Mesenchymal stem cell (in vitro differentiated cells and primary cell): ENCODE results near the gene ARHGEF7.
A peak's percentile ranks its signal among the peaks of the same experiment; 100 is the strongest.

ENCODE experiments used
- DNase-seq: peaks from one replicate; pipeline ENCODE4 v3.0.0-alpha.2; 2013
- H2AFZ ChIP-seq: one replicate; pipeline ENCODE4 v1.6.1; 2013; ENCODE audit warnings: low read depth, mild to moderate bottlenecking, control low read depth, inconsistent platforms, low read length, moderate library complexity
- H2AK5ac ChIP-seq: 2 replicates; pipeline ENCODE4 v1.6.1; 2013; ENCODE audit warnings: low read length, moderate library complexity, mild to moderate bottlenecking, inconsistent platforms; ENCODE audit not compliant: severe bottlenecking
- H2BK120ac ChIP-seq: one replicate; pipeline ENCODE4 v1.6.1; 2013; ENCODE audit warnings: low read depth, mild to moderate bottlenecking, inconsistent platforms, low read length, moderate library complexity
- H2BK12ac ChIP-seq, 2 experiments: one replicate each; pipeline ENCODE4 v1.6.1; 2013; ENCODE audit warnings: inconsistent platforms in 2 of 2, low read length in 2 of 2, mild to moderate bottlenecking in 2 of 2, moderate library complexity in 2 of 2, control low read depth in 1 of 2
- H2BK15ac ChIP-seq: one replicate; pipeline ENCODE4 v1.6.1; 2013; ENCODE audit warnings: mild to moderate bottlenecking, low read depth, inconsistent platforms; ENCODE audit not compliant: poor library complexity, severe bottlenecking
- H2BK5ac ChIP-seq: 2 replicates; pipeline ENCODE4 v1.6.1; 2013; ENCODE audit warnings: low read depth, mild to moderate bottlenecking, low read length, control low read depth, inconsistent platforms; ENCODE audit not compliant: poor library complexity, severe bottlenecking
- H3K14ac ChIP-seq, 2 experiments: one replicate each; pipeline ENCODE4 v1.6.1; 2013; ENCODE audit warnings: inconsistent platforms in 2 of 2, low read length in 2 of 2, control low read depth in 1 of 2, mild to moderate bottlenecking in 1 of 2, moderate library complexity in 1 of 2
- H3K18ac ChIP-seq, 2 experiments: one replicate each; pipeline ENCODE4 v1.6.1; 2013; ENCODE audit warnings: inconsistent platforms in 2 of 2, low read length in 2 of 2, control low read depth in 1 of 2, low read depth in 1 of 2, mild to moderate bottlenecking in 1 of 2
- H3K23ac ChIP-seq, 2 experiments: one replicate each; pipeline ENCODE4 v1.6.1; 2013; ENCODE audit warnings: inconsistent platforms in 2 of 2, low read length in 2 of 2, mild to moderate bottlenecking in 2 of 2, moderate library complexity in 2 of 2, control low read depth in 1 of 2
- H3K27ac ChIP-seq: 2 replicates; pipeline ENCODE4 v1.5.1; 2013; ENCODE audit warnings: mild to moderate bottlenecking, moderate library complexity, low read length, control low read depth, inconsistent platforms; ENCODE audit not compliant: poor library complexity, severe bottlenecking
- H3K27me3 ChIP-seq, 2 experiments: 2 replicates each; pipeline versions ENCODE4 v1.6.1 to v1.7.0; 2013; ENCODE audit warnings: low read length in 2 of 2, mild to moderate bottlenecking in 2 of 2, moderate library complexity in 2 of 2, control low read depth in 1 of 2, inconsistent platforms in 1 of 2; ENCODE audit not compliant: control insufficient read depth in 1 of 2, insufficient read depth in 1 of 2
- H3K36me3 ChIP-seq, 2 experiments: 2 replicates each; pipeline versions ENCODE4 v1.6.1 to v1.7.0; 2013; ENCODE audit warnings: low read length in 2 of 2, control low read depth in 1 of 2, inconsistent platforms in 1 of 2, low read depth in 1 of 2, mild to moderate bottlenecking in 1 of 2; ENCODE audit not compliant: insufficient read depth in 2 of 2, control insufficient read depth in 1 of 2
- H3K4ac ChIP-seq, 2 experiments: one replicate each; pipeline ENCODE4 v1.6.1; 2013; ENCODE audit warnings: inconsistent platforms in 2 of 2, low read length in 2 of 2, mild to moderate bottlenecking in 2 of 2, moderate library complexity in 2 of 2, control low read depth in 1 of 2, low read depth in 1 of 2
- H3K4me1 ChIP-seq: 2 replicates; pipeline ENCODE4 v1.6.1; 2013; ENCODE audit warnings: low read depth, low read length, control low read depth; ENCODE audit not compliant: control insufficient read depth, insufficient read depth
- H3K4me2 ChIP-seq: 2 replicates; pipeline ENCODE4 v1.6.1; 2013; ENCODE audit warnings: low read length, mild to moderate bottlenecking, inconsistent platforms; ENCODE audit not compliant: poor library complexity, severe bottlenecking
- H3K4me3 ChIP-seq, 2 experiments: 2 replicates each; pipeline versions ENCODE4 v1.5.1 to v1.7.0; 2013; ENCODE audit warnings: low read length in 2 of 2, mild to moderate bottlenecking in 2 of 2, control low read depth in 1 of 2, low read depth in 1 of 2; ENCODE audit not compliant: insufficient read depth in 1 of 2
- H3K79me1 ChIP-seq: replicated peaks from 2 replicates; pipeline ENCODE4 v1.6.1; 2013; ENCODE audit warnings: mild to moderate bottlenecking, control low read depth, low read length, inconsistent platforms; ENCODE audit not compliant: poor library complexity, severe bottlenecking
- H3K9ac ChIP-seq: 2 replicates; pipeline ENCODE4 v1.7.0; 2013; ENCODE audit warnings: mild to moderate bottlenecking, low read length, moderate library complexity
- H3K9me3 ChIP-seq: 2 replicates; pipeline ENCODE4 v1.7.0; 2013; ENCODE audit warnings: mild to moderate bottlenecking, low read length; ENCODE audit not compliant: control insufficient read depth
- H4K8ac ChIP-seq: one replicate; pipeline ENCODE4 v1.6.1; 2013; ENCODE audit warnings: inconsistent platforms, mild to moderate bottlenecking, low read length, moderate library complexity
- H4K91ac ChIP-seq: one replicate; pipeline ENCODE4 v1.6.1; 2013; ENCODE audit warnings: mild to moderate bottlenecking, low read length, inconsistent platforms
- WGBS: methylation state at CpG from one replicate; pipeline ENCODE4 v1.1.7; 2013; ENCODE audit warnings: mixed read lengths; 5-methylcytosine and 5-hydroxymethylcytosine counted together

The ARHGEF7 gene

DNA sequence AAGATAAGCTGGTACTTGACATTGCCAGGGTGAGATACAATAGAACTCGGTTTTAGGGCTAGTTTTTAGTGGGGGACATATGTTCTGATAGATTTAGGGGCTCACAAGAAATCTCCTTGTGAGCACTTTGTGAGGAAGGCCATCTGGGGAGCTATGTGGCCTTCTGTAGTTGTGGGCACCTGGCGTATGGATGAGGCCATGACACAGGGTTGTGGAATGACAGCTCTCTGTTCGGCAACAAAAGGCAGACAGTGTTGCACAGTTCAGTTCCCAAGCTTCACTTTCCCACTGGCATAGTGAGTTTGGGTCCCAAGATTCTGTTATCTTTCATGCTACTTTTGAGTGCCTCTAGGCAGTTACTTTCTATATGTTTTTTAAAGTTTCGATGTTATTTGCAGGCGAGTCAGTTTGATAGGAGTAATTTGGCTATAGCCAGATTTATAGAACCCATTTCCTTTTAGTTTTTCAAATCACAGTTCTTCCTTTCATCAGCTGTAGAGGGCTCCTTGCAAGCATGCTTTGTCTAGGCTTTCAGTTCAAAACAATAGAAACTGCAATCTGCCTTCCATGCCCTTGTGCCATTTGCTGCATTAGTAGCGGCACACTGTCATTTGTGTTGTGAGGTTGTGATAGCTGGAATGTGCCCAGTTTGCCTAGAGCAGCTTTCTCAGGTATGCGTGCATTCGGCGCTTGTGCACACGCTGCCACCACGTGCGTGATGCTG lies 134.7 kb downstream of the ARHGEF7 start:
- WGBS = 97% methylated on average over 10 of the region's 12 CpGs
- Histone ChIP-seq H3K27ac (no peak overlapping the region), H3K4ac (no peak overlapping the region), H3K27me3 (no peaks in the 10 kb centered on the region), H3K23ac (no peak overlapping the region), H3K79me1 (peaks cover 51% of the 10 kb centered on the region), H2BK5ac (no peak overlapping the region), H2BK120ac (no peak overlapping the region), H3K4me3 (no peak overlapping the region), H3K9ac (no peak overlapping the region), H4K91ac (no peak overlapping the region), H2BK15ac (no peak overlapping the region), H3K4me2 (no peak overlapping the region), H2BK12ac (no peak overlapping the region), H2AK5ac (no peak overlapping the region), H2AFZ (no peak overlapping the region), H3K36me3 (peaks cover 31 to 54% of the 10 kb centered on the region in 2 experiments), H4K8ac (no peak overlapping the region), H3K9me3 (no peaks in the 10 kb centered on the region), H3K14ac (peak overlapping the region in 1 of 2 experiments; percentile 20), H3K4me1 (peaks cover 6% of the 10 kb centered on the region), H3K18ac (no peak overlapping the region)
- no peak for DNase-seq

- Histone ChIP-seq H3K18ac (no peak overlapping the region), H2AFZ (no peak overlapping the region), H3K4me2 (no peak overlapping the region), H4K91ac (no peak overlapping the region), H3K4me1 (peaks cover 6% of the 10 kb centered on the region), H3K23ac (no peak overlapping the region), H3K36me3 (peaks cover 36 to 45% of the 10 kb centered on the region in 2 experiments), H3K9me3 (no peaks in the 10 kb centered on the region), H4K8ac (no peak overlapping the region), H3K14ac (no peak overlapping the region), H2BK5ac (no peak overlapping the region), H3K4ac (no peak overlapping the region), H3K27me3 (no peaks in the 10 kb centered on the region), H3K79me1 (peaks cover 57% of the 10 kb centered on the region), H3K4me3 (no peak overlapping the region), H2BK12ac (no peak overlapping the region), H3K27ac (no peak overlapping the region), H2BK120ac (no peak overlapping the region), H2BK15ac (no peak overlapping the region), H3K9ac (no peak overlapping the region), H2AK5ac (no peak overlapping the region)
- WGBS = 96% methylated on average over 4 of the region's 4 CpGs
- no peak for DNase-seq
Observed at GRCh38 chr13:111251646-111252445, 136.7 kb downstream of the ARHGEF7 start.

DNA sequence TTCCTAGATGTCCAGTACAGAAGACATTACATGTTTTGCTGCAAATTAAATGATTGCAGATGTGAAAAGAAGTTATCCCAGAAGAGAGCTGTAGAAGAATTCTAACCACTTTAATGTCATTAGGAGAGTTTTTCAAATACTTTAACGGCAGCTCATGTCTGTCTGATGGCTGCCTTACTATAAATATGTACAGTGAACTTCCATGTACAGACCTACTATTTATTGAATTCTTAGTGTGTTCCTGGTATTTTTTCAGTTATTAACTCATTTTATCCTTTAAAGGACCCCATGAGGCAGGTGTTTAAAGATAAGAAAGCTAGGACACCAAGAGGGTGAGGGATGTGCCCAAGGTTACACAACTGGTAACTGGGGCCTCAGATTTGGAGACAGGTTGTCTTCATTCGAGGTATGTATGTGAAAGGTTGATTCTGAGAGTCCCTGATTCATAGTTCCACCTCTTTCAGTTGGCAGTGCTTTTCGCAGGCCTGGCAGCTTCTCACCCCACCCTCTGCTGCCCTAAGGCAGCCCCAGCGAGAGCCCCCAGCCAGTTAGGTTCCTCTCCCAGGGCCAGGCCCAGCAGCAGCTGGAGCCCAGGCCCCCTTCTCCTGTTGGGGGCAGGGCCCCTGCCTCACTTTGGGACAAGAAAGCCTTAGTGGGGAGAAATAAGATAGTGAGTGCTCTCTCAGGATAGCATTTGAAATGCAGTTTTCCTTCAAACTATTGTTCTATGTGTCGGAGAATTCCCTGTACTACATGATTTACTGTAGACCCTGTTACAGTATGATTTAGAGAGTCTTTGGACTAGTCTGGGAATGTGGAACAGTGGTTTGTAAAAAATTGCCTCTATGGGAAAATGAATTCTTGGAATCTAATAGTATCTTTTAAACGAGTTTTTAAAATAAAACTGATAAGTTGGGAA lies 137.6 kb downstream of the ARHGEF7 start:
- H3K14ac ChIP-seq = no peak overlapping the region
- H3K9me3 ChIP-seq = no peaks in the 10 kb centered on the region
- H3K4me3 ChIP-seq = no peak overlapping the region
- H2BK12ac ChIP-seq = no peak overlapping the region
- peaks cover 6% of the 10 kb centered on the region for H3K4me1 ChIP-seq
- DNase-seq = no peak
- no peaks in the 10 kb centered on the region for H3K27me3 ChIP-seq
- no peak overlapping the region for H2BK120ac ChIP-seq
- peaks cover 36 to 45% of the 10 kb centered on the region in 2 experiments for H3K36me3 ChIP-seq
- H2AFZ ChIP-seq = no peak overlapping the region
- 100% methylated on average over 4 of the region's 6 CpGs for WGBS
- no peak overlapping the region for H3K18ac ChIP-seq
- H3K23ac ChIP-seq = no peak overlapping the region
- H3K4ac ChIP-seq = no peak overlapping the region
- H3K79me1 ChIP-seq = peaks cover 61% of the 10 kb centered on the region
- no peak overlapping the region for H2BK15ac ChIP-seq
- no peak overlapping the region for H2BK5ac ChIP-seq
- no peak overlapping the region for H3K9ac ChIP-seq
- H3K27ac ChIP-seq = no peak overlapping the region
- no peak overlapping the region for H4K8ac ChIP-seq
- H2AK5ac ChIP-seq = no peak overlapping the region
- H3K4me2 ChIP-seq = no peak overlapping the region
- H4K91ac ChIP-seq = no peak overlapping the region
